ENCODE measurements around the gene FAM110D.

DNA sequence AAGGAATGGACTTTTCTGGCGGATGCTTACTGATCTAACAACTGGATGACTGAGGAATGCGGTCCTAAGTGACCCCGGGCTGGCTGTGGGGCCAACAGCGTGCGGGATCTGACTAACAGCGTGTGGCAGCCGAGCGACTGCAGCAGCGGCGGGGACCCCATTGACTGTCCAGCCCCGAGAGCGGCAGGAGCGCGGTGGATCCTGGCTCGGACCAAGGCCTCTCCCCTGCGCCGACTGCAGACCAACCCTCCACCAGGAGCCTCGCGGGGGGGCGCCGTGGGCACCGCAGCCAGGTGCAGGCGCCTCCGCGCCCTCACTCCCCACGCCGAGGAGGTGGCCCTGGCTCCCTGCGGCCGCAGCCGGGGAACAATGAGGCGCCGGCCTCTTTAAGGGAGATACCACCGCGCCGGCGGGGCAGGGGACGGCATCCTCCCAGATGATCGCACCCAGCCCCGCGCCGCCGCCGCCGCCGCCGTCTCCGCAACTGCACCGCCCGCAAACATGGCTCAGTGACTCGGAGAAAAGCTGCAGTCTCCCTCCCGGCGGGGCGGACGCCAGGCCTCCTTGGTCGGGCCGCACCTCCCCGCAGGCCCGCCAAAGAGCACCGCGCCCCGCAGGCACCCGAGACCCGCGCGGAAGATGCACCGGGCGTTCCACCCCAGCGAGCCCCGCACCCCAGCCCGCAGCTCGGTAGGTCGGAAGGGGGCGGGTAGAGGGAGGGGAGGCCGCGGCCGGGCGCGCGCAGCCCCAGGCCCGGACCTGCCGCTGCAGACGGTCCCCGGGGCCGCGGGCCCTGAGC lies 47.9 kb upstream of the FAM110D start:
- TF ChIP-seq, protein P1, sequence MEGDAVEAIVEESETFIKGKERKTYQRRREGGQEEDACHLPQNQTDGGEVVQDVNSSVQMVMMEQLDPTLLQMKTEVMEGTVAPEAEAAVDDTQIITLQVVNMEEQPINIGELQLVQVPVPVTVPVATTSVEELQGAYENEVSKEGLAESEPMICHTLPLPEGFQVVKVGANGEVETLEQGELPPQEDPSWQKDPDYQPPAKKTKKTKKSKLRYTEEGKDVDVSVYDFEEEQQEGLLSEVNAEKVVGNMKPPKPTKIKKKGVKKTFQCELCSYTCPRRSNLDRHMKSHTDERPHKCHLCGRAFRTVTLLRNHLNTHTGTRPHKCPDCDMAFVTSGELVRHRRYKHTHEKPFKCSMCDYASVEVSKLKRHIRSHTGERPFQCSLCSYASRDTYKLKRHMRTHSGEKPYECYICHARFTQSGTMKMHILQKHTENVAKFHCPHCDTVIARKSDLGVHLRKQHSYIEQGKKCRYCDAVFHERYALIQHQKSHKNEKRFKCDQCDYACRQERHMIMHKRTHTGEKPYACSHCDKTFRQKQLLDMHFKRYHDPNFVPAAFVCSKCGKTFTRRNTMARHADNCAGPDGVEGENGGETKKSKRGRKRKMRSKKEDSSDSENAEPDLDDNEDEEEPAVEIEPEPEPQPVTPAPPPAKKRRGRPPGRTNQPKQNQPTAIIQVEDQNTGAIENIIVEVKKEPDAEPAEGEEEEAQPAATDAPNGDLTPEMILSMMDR (IDR thresholded peaks at IDR 0.05) = peak in 3 of 7 experiments; percentile 5 to 14 (median 12)
- TF ChIP-seq POLR2A (IDR thresholded peaks at IDR 0.05) = peak; percentile 69 to 80 (median 78)
